CD4-positive, alpha-beta T cell treated with Interleukin-12 subunit alpha and Interleukin-12 subunit beta, for 1 hour (primary cell): ENCODE measurements around the gene STK4.
"Not testable (repeated sequence)": the region's sequence is repeated elsewhere in the genome, so short reads cannot be mapped to it uniquely, and the experiment has no call there.

Source experiments
- DNase-seq: peaks from one replicate; pipeline ENCODE4 v3.0.0-alpha.2; 2020

STK4 gene

DNA sequence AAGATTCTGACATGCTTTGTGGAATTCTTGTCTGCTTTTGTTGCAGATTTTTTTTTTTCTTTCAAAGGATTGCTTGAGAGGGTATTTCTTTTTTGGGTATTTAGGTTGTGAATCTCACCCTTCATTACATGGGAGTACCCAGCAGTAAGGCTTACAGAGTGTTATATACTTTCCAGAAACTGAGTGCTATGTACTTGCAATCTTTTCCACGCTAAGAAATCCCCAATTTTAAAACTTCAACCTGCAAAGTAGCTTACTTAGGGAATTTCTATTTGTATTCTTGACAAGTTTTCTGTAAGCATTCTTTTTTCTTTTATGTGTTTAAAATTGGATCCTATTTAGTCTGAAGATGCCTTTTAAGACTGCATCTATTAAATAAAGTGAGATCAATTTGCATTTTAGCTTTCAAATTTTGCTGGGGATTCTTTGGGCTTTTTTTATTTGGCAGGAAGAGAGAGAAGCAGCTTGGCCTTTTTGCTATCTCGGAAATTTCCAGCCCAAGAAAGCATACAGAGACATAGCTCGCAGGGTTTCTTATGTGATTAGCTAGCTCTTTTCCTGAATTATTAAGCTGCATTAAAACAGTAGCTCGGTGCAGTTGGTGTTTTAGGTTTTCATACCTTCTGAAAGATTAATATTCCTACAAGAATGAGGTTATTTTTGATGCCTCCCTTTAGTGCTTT is 92.0 kb downstream of the STK4 start:
- no peak for DNase-seq

- DNase-seq: no peak
These were observed 92.9 kb downstream of the STK4 start for GRCh38 chr20:45059022-45059728.

DNA sequence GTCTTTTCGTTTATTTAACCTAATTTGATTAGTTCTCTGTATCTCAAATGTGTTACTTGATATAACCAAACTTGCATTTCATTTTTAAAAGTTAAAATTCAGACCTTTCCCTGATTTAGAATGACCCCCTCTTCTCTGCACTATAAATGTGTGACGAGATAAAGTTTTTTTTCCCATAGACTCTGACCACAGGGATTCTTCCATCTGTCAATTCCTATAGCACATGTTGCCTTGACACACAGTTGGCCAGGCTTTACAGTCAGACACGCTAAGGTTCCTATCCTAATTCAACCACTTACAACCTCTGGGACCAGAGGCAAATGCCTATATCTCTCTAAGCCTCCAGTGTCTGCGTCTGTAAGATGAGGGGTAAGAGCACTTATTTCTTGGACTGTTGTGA is 94.0 kb downstream of the STK4 start:
- DNase-seq: no peak

- DNase-seq: no peak
These were observed 94.9 kb downstream of the STK4 start for GRCh38 chr20:45061244-45061643.

DNA sequence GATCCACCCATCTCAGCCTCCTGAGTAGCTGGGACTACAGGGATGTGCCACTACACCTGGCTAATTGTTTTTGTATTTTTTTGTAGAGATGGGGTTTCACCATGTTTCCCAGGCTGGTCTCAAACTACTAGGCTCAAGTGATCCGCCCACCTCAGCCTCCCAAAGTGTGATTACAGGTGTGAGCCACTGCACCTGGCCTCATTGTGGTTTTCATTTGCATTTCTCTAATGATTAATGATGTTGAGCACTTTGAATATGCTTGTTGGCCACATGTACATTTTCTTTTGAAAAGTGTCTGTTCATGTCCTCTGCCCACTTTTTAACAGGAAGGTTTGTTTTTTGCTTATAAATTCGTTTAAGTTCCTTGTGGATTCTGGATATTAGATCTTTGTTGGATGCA is 96.8 kb downstream of the STK4 start:
- DNase-seq: not testable (repeated sequence)

DNA sequence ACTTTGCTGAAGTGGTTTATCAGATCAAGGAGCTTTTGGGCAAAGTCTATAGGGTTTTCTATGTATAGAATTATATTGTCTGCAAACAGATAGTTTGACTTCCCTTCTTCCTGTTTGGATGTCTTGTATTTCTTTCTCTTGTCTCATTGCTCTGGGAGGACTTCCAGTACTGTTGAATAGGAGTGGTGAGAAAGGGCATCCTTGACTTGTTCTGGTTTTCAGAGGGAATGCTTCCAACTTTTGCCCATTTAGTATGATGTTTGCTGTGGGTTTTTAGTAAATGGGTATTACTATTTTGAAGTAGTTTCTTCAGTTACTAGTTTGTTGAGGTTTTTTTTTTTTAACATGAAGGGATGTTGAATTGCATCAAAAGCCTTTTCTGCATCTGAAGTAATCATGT is 98.5 kb downstream of the STK4 start:
- no peak for DNase-seq

DNA sequence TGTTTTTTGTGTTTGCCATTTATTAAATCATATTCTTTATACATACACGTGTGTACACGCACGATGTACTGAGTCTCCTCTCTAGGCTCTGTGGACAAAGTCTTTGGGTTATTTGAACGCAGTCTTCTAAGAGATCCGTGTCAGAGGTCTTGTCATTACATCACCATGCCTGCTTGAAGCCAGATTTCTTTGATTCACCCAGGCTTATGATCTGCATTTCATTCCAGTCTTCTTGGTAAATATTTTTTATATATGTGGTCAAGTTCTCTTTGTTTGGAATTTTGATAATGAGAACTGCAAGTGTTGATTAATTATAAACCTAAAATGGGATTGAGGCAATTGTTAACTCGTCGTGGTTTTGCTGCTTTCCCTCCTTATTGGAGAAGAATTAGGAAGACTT is 100.1 kb downstream of the STK4 start:
- DNase-seq: no peak

DNA sequence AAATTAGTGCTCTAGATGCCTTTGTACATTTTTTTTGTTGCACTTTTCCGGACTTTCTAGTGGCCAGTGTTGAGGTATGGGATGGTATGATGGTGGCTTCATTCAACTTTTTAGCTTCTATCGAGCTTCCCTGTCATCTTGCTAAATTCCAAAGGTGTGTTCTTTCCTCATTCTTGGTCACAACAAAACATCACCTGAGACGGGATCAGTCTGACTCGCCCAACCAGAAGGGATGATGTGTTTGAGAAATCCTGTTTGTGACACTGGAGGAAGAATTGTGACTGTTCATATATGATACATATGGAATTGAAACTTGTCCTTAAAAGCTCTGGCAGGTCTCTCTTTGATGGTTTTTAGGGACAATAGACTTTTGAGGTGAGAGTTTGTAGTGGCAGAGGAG is 100.8 kb downstream of the STK4 start:
- DNase-seq: no peak

- no peak for DNase-seq
These were observed 101.2 kb downstream of the STK4 start for GRCh38 chr20:45067558-45067957.

DNA sequence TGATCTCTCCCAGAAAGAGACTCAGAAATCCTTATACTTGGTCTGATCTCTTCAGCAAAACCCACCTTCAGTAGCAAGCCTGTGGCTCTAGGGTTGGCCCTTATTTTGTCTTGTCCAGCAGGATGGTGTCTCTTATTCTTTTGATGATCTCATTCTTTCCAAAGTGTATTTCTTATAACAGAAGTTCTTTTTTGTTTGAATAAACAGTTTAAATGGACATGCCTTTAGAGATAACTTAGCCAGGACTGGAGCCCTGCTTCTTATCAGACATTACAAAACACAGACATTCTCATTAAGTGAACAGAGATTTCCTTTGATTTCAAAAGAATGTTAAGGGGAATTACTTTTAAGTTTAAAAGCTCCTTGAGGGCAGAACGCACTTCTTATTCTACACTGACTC is 102.9 kb downstream of the STK4 start:
- DNase-seq: no peak

DNA sequence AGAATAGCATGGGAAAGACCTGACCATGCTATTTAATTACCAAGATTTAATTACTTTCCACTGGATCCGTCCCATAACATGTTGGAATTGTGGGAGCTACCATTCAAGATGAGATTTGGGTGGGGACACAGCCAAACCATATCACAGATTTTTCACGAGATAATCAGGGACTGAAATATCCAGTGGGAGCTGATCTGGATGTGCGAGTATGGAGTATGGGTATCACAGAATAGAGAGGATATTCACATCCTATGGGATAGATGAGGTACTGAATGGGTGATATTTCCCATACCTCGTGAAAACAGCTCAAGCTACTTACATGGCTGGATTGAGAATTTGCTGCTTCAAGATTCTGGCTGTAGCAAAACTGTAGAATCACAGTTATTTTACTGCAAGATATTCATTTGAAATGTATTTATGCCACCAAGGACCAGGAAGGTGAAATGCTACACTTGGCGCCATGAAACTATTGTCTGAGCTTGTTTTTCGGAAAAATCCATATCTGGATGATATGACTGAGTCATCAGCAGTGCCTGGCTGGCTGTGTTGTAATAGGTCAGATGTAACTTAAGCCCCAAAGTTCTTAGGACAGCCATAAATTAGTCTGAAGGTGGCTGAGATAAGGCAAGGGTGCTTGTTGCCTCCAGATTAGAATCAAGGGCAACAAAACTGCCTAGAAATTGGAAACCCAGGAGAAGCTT is 104.8 kb downstream of the STK4 start:
- DNase-seq: no peak

- no peak for DNase-seq
These were observed 105.8 kb downstream of the STK4 start for GRCh38 chr20:45072066-45072465.

DNA sequence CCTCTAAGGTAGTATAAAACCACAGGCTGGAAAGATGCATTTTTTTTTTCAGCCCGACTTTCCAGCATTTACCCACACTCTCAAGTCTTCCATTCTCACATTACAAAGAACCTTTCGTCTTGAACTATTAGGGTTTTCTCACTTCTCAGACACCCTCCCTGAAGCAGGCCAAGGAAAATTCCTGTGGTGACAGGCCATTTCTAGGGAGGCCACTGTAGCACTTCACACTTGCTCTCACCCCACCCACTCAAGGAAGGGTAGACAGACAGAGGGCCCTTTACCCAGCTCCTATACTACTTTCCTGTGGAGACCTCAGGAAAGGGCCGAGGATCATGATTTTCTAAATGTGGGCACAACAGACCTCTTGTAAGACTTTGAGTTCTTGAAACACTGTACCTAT is 106.9 kb downstream of the STK4 start:
- no peak for DNase-seq

- DNase-seq: no peak
These were observed 111.2 kb downstream of the STK4 start for GRCh38 chr20:45077559-45077958.

GRCh38 chr20:45080867-45081624 is 114.7 kb downstream of the STK4 start:
- peak; percentile 11 for DNase-seq

- DNase-seq: no peak
These were observed 116.2 kb downstream of the STK4 start for GRCh38 chr20:45082468-45082867.

- no peak for DNase-seq
These were observed 116.8 kb downstream of the STK4 start for GRCh38 chr20:45083127-45083526.

- DNase-seq: no peak
These were observed 119.0 kb downstream of the STK4 start for GRCh38 chr20:45085289-45085688.

DNA sequence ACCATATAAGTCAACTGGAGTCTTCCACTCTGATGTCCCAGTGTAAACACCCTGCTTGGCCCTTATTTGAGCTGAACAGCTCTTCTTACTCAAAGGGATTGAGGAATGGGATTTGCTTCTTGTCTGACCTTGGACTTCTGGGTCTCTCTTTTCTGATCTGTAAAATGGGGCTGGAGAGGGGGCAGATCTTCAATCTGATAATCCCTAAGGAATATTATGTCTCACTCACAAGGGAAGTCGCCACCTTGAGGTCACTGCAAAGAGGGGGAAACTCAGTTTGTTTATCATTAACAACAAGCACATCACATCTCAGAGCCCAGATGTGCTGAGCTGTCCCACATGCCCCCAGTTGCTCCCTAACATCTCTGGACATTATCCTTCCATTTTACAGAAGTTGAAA is 119.6 kb downstream of the STK4 start:
- DNase-seq: no peak

DNA sequence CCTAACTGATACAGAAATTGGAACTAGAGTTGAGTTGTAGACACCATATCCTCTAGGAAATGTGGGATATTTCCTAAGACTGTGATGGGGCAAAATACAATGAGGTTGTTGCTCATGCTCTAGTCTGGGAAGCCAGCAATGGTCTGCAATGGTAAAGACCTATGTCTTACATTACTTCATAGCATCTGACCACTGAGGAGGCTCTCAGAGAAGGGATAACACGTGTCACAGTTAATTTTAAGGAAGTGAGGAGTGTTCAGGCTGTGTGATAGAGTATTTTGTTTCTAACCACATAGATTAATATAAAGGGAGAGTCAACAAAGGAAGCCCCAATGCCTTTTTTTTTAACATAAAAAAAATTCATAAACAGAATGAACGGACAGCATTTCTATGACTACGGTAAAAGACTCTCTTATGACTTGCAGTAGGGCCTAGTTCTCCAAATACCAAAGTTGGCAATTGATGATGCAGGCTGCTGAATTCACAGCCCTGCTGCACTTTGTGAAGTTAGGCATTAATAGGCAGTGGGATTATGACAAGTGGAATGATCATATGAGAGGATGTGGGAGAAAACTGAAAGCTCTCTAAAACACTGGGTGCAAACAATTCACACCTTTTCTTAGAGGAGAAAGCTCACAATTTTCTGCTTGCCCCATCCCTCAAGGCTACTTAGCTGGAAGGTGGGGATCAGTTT is 120.9 kb downstream of the STK4 start:
- DNase-seq: no peak

GRCh38 chr20:45087814-45088213 is 121.5 kb downstream of the STK4 start:
- no peak for DNase-seq

DNA sequence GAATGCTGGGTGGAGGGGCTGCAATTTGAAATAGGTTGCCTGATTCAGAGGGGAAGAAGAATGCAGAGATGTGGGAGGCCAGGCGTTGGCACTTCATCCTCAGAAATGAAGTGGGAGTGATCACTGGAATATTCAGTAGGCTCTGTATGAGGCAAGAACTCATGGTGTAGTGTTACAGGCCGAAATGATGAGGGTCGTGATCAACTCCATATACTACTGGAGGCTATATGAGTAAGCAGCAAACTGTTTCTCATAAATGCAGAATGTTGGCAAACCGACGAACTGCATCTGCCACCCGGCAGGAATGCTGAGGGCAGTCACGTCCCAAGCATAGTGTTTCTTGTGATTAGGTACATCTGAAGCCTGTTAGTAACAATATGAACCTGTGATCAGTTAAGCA is 121.9 kb downstream of the STK4 start:
- no peak for DNase-seq

DNA sequence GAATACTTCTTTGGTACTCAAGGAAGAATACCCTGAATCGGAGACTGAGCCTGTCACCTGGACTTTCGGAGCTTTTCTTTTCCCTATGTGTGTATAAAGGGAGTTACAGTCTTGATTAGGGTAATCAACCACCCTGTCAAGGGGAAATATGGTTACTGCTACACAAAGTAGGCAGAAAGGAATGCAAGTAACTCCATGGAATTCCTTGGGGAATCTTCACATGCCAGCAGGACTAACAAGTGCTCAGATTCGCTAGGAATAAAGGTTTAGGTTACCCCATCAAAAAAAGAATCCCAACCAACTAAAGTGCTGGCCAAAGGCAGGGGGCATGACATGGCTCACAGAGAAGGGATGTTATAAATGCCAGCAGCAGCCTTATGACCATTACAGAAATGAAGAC is 124.2 kb downstream of the STK4 start:
- no peak for DNase-seq
